MM.1S (cell line): ENCODE results near the gene KRTAP21-2.

Experiments
- DNase-seq: peaks from one replicate; pipeline ENCODE4 v3.0.0-alpha.2; 2015
- H2AFZ ChIP-seq: fragments of 300-600 bp; sonication (generic); 2 replicates; pipeline ENCODE4 v1.6.0; 2016; ENCODE audit warnings: antibody characterized with exemption, low read length
- H3F3A ChIP-seq: fragments of 300-600 bp; sonication (generic); 2 replicates; pipeline ENCODE4 v1.6.1; 2016; ENCODE audit warnings: mild to moderate bottlenecking, antibody characterized with exemption, low read length, moderate library complexity, mixed read lengths; ENCODE audit not compliant: insufficient read depth
- H3K27ac ChIP-seq: fragments of 300-600 bp; sonication (generic); 2 replicates; pipeline ENCODE4 v1.5.1; 2016; ENCODE audit warnings: mild to moderate bottlenecking, low read length
- H3K27me3 ChIP-seq: fragments of 300-600 bp; sonication (generic); replicated peaks from 2 replicates; pipeline ENCODE4 v1.6.0; 2016; ENCODE audit warnings: low read length; ENCODE audit not compliant: insufficient read depth
- H3K36me3 ChIP-seq: fragments of 300-600 bp; sonication (generic); replicated peaks from 2 replicates; pipeline ENCODE4 v1.6.1; 2016; ENCODE audit warnings: mild to moderate bottlenecking, low read length, mixed read lengths; ENCODE audit not compliant: insufficient read depth
- H3K4me1 ChIP-seq: fragments of 300-600 bp; sonication (generic); 2 replicates; pipeline ENCODE4 v1.6.1; 2016; ENCODE audit warnings: low read length, mixed read lengths
- H3K4me2 ChIP-seq: fragments of 300-600 bp; sonication (generic); 2 replicates; pipeline ENCODE4 v1.6.0; 2016; ENCODE audit warnings: low read depth, low read length
- H3K4me3 ChIP-seq: fragments of 300-600 bp; sonication (generic); 2 replicates; pipeline ENCODE4 v1.5.1; 2016; ENCODE audit warnings: low read length, mixed read lengths
- H3K79me2 ChIP-seq: fragments of 300-600 bp; sonication (generic); 2 replicates; pipeline ENCODE4 v1.6.1; 2016; ENCODE audit warnings: mixed run types, low read length, mixed read lengths
- H3K9ac ChIP-seq: fragments of 300-600 bp; sonication (generic); 2 replicates; pipeline ENCODE4 v1.6.1; 2016; ENCODE audit warnings: low read length, mixed read lengths
- H3K9me2 ChIP-seq: fragments of 300-600 bp; sonication (generic); replicated peaks from 2 replicates; pipeline ENCODE4 v1.6.1; 2016; ENCODE audit warnings: mild to moderate bottlenecking, low read length, mixed read lengths; ENCODE audit not compliant: insufficient read depth
- H3K9me3 ChIP-seq: fragments of 300-600 bp; sonication (generic); replicated peaks from 2 replicates; pipeline ENCODE4 v1.6.1; 2016; ENCODE audit warnings: mild to moderate bottlenecking, low read length, mixed read lengths; ENCODE audit not compliant: insufficient read depth
- H4K20me1 ChIP-seq: fragments of 300-600 bp; sonication (generic); 2 replicates; pipeline ENCODE4 v1.6.1; 2016; ENCODE audit warnings: mild to moderate bottlenecking, low read length, moderate library complexity, mixed read lengths; ENCODE audit not compliant: insufficient read depth
- EZH2 ChIP-seq: fragments of 300-600 bp; sonication (generic); optimal IDR thresholded peaks from 2 replicates; pipeline ENCODE3; 2017; ENCODE audit warnings: low read depth, mild to moderate bottlenecking, antibody characterized with exemption, low read length, mixed read lengths
- EZH2phosphoT487 ChIP-seq: fragments of 300-600 bp; sonication (generic); IDR thresholded peaks from 2 replicates; pipeline ENCODE4 v1.6.1; 2018; ENCODE audit warnings: antibody characterized with exemption, low read length
- TF ChIP-seq, protein P1 (sequence below): fragments of 300-600 bp; sonication (generic); IDR thresholded peaks from 2 replicates; pipeline ENCODE4 v1.5.1; 2016; ENCODE audit warnings: antibody characterized with exemption, low read length, mixed read lengths

KRTAP21-2 gene

DNA sequence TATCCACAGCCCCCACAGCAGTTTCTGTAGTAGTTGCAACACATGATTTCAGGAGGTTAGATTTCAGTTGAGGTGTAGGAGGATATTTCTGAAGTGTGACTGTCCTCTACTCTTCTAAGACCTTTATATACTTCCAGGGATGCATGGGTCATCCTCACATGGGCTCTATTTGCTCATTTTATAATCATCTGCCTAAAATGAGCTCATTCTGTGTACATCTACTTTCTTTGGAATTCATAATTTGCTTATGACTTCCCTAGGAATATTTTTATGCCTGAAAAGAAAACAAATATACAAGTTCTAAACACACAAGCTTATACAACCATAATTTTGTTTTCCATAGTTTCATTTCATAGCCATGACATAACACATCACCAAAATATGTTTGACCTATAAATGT is at the start of gene KRTAP21-2:
TSS of gene KRTAP21-2 (minus strand) at position 101 of the 400 bp plus-strand sequence. CDS start at position 44, 57 bp downstream.
- TF ChIP-seq EZH2 (no peak), EZH2phosphoT487 (no peak)
- no peaks in the 10 kb centered on the region for H4K20me1 ChIP-seq
- no peak within 1 kb of the TSS for H3K27ac ChIP-seq
- H3K9me3 ChIP-seq, result no peaks in the 10 kb centered on the region
- DNase-seq, result no peak
- no peak within 1 kb of the TSS for H3K9ac ChIP-seq
- no peak within 1 kb of the TSS for H2AFZ ChIP-seq
- H3F3A ChIP-seq, result no peaks in the 10 kb centered on the region
- no peaks in the 10 kb centered on the region for H3K36me3 ChIP-seq
- H3K4me3 ChIP-seq, result no peak within 1 kb of the TSS
- no peaks in the 10 kb centered on the region for H3K79me2 ChIP-seq
- no peaks in the 10 kb centered on the region for H3K9me2 ChIP-seq
- H3K27me3 ChIP-seq, result no peaks in the 10 kb centered on the region
- no peak within 1 kb of the TSS for H3K4me2 ChIP-seq
- no peaks in the 10 kb centered on the region for H3K4me1 ChIP-seq

DNA sequence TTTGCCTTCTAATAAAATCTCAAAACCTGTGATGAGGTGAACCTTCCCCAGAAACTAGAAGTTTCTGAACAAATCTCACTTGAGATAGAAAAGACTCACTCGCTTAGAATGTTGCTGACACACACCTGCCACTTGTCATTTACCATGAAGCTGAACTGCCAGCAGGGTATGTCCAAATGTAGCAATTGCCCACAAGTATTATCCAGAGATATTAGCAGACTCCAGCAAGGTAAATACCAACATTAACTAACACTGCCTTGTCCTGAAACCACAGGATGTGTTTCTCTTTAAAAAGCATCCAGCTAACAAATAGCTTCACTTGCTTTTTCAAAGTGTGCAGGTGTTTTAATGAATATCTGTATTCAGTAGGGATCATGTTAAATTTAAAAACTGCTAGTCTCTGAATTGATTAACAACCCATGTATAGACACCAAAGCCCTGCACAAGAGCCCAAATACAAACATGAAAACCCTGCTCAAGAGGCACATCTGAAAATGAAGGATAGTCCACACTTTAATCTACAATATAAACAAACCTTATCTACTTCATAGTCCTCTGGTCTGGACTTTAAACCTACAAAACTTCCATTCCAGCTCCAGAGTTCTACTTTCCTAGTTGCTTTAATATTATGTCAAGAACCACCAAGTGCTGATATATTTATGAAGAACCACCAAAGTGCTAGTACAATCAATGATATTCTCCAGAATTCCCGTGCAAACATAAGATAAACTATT is 46.7 kb upstream of the KRTAP21-2 start:
- Histone ChIP-seq H4K20me1 (no peaks in the 10 kb centered on the region), H3K9ac (no peak overlapping the region), H3F3A (peaks cover 6% of the 10 kb centered on the region; the same call in 1 of the 2 replicates), H3K9me2 (no peaks in the 10 kb centered on the region), H3K36me3 (no peaks in the 10 kb centered on the region), H3K27ac (peak overlapping the region; percentile 12; the same call in 1 of the 2 replicates), H3K79me2 (no peaks in the 10 kb centered on the region), H3K4me2 (no peak overlapping the region), H3K4me3 (no peak overlapping the region), H3K9me3 (no peaks in the 10 kb centered on the region), H2AFZ (peak overlapping the region; percentile 46), H3K27me3 (no peaks in the 10 kb centered on the region), H3K4me1 (peaks cover 5% of the 10 kb centered on the region; the same call in 1 of the 2 replicates)
- DNase-seq, result peak; percentile 38
- TF ChIP-seq, protein P1, sequence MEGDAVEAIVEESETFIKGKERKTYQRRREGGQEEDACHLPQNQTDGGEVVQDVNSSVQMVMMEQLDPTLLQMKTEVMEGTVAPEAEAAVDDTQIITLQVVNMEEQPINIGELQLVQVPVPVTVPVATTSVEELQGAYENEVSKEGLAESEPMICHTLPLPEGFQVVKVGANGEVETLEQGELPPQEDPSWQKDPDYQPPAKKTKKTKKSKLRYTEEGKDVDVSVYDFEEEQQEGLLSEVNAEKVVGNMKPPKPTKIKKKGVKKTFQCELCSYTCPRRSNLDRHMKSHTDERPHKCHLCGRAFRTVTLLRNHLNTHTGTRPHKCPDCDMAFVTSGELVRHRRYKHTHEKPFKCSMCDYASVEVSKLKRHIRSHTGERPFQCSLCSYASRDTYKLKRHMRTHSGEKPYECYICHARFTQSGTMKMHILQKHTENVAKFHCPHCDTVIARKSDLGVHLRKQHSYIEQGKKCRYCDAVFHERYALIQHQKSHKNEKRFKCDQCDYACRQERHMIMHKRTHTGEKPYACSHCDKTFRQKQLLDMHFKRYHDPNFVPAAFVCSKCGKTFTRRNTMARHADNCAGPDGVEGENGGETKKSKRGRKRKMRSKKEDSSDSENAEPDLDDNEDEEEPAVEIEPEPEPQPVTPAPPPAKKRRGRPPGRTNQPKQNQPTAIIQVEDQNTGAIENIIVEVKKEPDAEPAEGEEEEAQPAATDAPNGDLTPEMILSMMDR, result no peak
- TF ChIP-seq EZH2phosphoT487 (no peak), EZH2 (no peak)

DNA sequence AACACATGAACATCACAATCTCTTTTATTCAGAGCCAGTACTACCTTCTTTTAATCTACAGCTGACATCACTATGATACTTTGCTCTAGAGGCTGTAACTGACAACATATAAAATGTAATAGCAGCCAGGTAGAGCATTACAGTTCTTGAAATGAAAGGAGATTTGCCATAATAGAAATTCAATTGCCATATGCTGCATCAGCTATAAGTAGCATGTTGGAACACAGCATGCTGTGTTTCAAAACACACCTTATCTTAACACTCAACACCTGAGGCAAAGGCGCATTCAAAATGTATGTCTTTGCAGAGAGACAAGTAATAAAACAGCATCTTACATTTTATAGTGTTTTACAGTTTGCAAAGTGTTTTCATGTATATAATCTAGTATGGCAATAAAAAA is 32.2 kb upstream of the KRTAP21-2 start:
- Histone ChIP-seq H3K4me1 (no peaks in the 10 kb centered on the region), H3K4me2 (no peak overlapping the region), H3K27me3 (no peaks in the 10 kb centered on the region), H3K9me2 (no peaks in the 10 kb centered on the region), H3K79me2 (no peaks in the 10 kb centered on the region), H3K4me3 (no peak overlapping the region), H3K9ac (no peak overlapping the region), H2AFZ (no peak overlapping the region), H3K36me3 (no peaks in the 10 kb centered on the region), H3F3A (no peaks in the 10 kb centered on the region), H3K9me3 (no peaks in the 10 kb centered on the region), H3K27ac (no peak overlapping the region), H4K20me1 (no peaks in the 10 kb centered on the region)
- TF ChIP-seq EZH2phosphoT487 (no peak), EZH2 (no peak)
- TF ChIP-seq, protein P1, result no peak
- DNase-seq, result no peak
